Gastroesophageal sphincter (tissue), 3 donors: ENCODE data around the gene RAF1.

Experiments used
- CTCF ChIP-seq, 4 experiments: fragments of 200-600 bp in 2 of 4; fragments of 450-650 bp in 2 of 4; sonication (generic) in 1 of 4; IDR thresholded peaks; one replicate each; pipeline ENCODE4 v1.5.1; 2017 to 2019; ENCODE audit warnings: antibody characterized with exemption in 4 of 4, mild to moderate bottlenecking in 2 of 4, moderate library complexity in 2 of 4
- POLR2A ChIP-seq, 2 donors: fragments of 450-650 bp; IDR thresholded peaks; one replicate each; pipeline ENCODE4 v1.6.1; 2017; ENCODE audit warnings: antibody characterized with exemption in 2 of 2, mild to moderate bottlenecking in 2 of 2, moderate library complexity in 1 of 2
- POLR2AphosphoS5 ChIP-seq: sonication (generic); formaldehyde crosslinking; IDR thresholded peaks from one replicate; pipeline ENCODE4 v1.6.1; 2017; ENCODE audit warnings: antibody characterized with exemption

GRCh38 chr3:12708584-12709192, 44.8 kb upstream of the RAF1 start:
- peak in 1 of 4 experiments; percentile 26 for TF ChIP-seq CTCF (IDR thresholded peaks at IDR 0.05)
- no peak for TF ChIP-seq POLR2AphosphoS5
- TF ChIP-seq POLR2A (IDR thresholded peaks at IDR 0.05) = no peak
